Lung (tissue), 12 donors: ENCODE results near the gene IL16. TPM values are rescaled to one million over a fixed set of nuclear protein-coding genes. Genes with fewer than 3 reads are reported as not detected.

Experiments
- ATAC-seq: fragments of 200-7000 bp; cut with Tn5 transposase; one replicate; pipeline ENCODE4 v1.9.1; 2020; ENCODE audit warnings: moderate number of reproducible peaks; ENCODE audit not compliant: insufficient read depth, low FRiP score
- DNase-seq, 3 donors: peaks; one replicate each; pipeline ENCODE4 v3.0.0-alpha.2; 2013 to 2017
- H3K27ac ChIP-seq, 2 donors: one replicate each; pipeline ENCODE4 v1.5.1; 2013; ENCODE audit warnings: mild to moderate bottlenecking in 2 of 2, moderate library complexity in 2 of 2, control low read depth in 1 of 2, inconsistent platforms in 1 of 2, low read depth in 1 of 2, low read length in 1 of 2
- H3K27me3 ChIP-seq, 3 donors: one replicate each; pipeline ENCODE4 v1.5.1; 2013; ENCODE audit warnings: low read length in 2 of 3; ENCODE audit not compliant: control insufficient read depth in 3 of 3, insufficient read depth in 3 of 3
- H3K36me3 ChIP-seq, 4 donors: one replicate each; pipeline ENCODE4 v1.5.1; 2013; ENCODE audit warnings: low read length in 4 of 4, mild to moderate bottlenecking in 1 of 4, moderate library complexity in 1 of 4; ENCODE audit not compliant: control insufficient read depth in 4 of 4, insufficient read depth in 4 of 4
- H3K4me1 ChIP-seq, 5 donors: one replicate each; pipeline ENCODE4 v1.5.1; 2013; ENCODE audit warnings: low read length in 5 of 5, mild to moderate bottlenecking in 2 of 5, moderate library complexity in 1 of 5; ENCODE audit not compliant: control insufficient read depth in 5 of 5, insufficient read depth in 5 of 5
- H3K4me3 ChIP-seq: one replicate; pipeline ENCODE4 v1.5.1; 2013; ENCODE audit warnings: mild to moderate bottlenecking, control low read depth, moderate library complexity
- H3K9ac ChIP-seq, 2 donors: one replicate each; pipeline ENCODE4 v1.5.1; 2013; ENCODE audit warnings: low read length in 2 of 2, control low read depth in 1 of 2; ENCODE audit not compliant: insufficient read depth in 1 of 2
- H3K9me3 ChIP-seq, 4 donors: one replicate each; pipeline ENCODE4 v1.5.1; 2013; ENCODE audit warnings: low read length in 3 of 4, mild to moderate bottlenecking in 1 of 4, moderate library complexity in 1 of 4; ENCODE audit not compliant: control insufficient read depth in 4 of 4, insufficient read depth in 3 of 4
- WGBS, 2 donors: extraction: QIAGEN DNeasy Blood & Tissue Kit; methylation state at CpG; one replicate each; pipeline ENCODE4 v1.1.7; 2013; 5-methylcytosine and 5-hydroxymethylcytosine counted together
- polyA plus RNA-seq, 2 donors: library from polyadenylated mRNA; stranded (reverse); fragments of 200-250 nt; gene quantifications; one replicate each; pipeline ENCODE4 v1.2.1, GENCODE V29; 2013
- total RNA-seq, 2 donors: library from RNA; depleted of rRNA in 1 of 2; stranded (reverse); fragments of >200 nt in 1 of 2; gene quantifications; one replicate each; pipeline ENCODE4 v1.2.1, GENCODE V29; 2014 to 2021
- TF ChIP-seq, protein P1 (sequence below): IDR thresholded peaks from 2 replicates; pipeline ENCODE4 v1.5.1; 2012; ENCODE audit warnings: mild to moderate bottlenecking; ENCODE audit errors: control extremely low read depth, extremely low read depth
- donor health status: control.
- donor health status: control.
- donor health status: Bipolar disorder and iron deficiency.
- donor health status: healthy.
- donor health status: DM: yes; HTN: yes; CAD: no.

Gene IL16
- total and polyA plus RNA-seq, 4 donors, result 18.8 to 45.4 (median 24.4) TPM

DNA sequence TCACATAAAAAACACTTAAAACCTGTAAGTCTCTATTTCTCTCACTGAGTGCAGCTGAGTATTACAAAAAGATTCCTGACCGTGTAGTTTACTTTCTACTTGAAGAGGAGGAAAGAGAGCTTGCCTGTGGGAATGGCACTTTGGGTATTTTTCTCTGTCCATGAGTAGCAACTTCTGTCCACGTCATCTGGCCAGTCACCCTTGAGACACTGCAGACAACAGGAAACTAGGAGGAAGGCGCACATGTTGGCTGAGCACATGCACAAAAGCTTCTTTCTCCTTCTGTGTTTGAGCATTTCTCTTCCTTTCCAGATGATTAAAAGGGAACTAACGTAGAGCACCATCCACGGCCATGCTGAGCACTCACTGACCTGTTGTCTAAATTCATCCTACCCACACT, 107.5 kb downstream of the IL16 start:
- DNase-seq (peak in 2 of 3 donors; percentile 23 to 49), ATAC-seq (peak; percentile 56)
- TF ChIP-seq, protein P1, sequence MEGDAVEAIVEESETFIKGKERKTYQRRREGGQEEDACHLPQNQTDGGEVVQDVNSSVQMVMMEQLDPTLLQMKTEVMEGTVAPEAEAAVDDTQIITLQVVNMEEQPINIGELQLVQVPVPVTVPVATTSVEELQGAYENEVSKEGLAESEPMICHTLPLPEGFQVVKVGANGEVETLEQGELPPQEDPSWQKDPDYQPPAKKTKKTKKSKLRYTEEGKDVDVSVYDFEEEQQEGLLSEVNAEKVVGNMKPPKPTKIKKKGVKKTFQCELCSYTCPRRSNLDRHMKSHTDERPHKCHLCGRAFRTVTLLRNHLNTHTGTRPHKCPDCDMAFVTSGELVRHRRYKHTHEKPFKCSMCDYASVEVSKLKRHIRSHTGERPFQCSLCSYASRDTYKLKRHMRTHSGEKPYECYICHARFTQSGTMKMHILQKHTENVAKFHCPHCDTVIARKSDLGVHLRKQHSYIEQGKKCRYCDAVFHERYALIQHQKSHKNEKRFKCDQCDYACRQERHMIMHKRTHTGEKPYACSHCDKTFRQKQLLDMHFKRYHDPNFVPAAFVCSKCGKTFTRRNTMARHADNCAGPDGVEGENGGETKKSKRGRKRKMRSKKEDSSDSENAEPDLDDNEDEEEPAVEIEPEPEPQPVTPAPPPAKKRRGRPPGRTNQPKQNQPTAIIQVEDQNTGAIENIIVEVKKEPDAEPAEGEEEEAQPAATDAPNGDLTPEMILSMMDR, result no peak
- Histone ChIP-seq H3K4me3 (no peak overlapping the region), H3K4me1 (peaks cover 0 to 15% (median 0%) of the 10 kb centered on the region in 5 donors), H3K27ac (peak overlapping the region in 1 of 2 donors; percentile 2), H3K9me3 (peaks cover 0 to 2% (median 0%) of the 10 kb centered on the region in 4 donors), H3K9ac (no peak overlapping the region), H3K27me3 (no peaks in the 10 kb centered on the region), H3K36me3 (peaks cover 0 to 45% (median 14%) of the 10 kb centered on the region in 4 donors)
- WGBS, 2 donors, result 27 to 28% methylated on average over 5 of the region's 5 CpGs

DNA sequence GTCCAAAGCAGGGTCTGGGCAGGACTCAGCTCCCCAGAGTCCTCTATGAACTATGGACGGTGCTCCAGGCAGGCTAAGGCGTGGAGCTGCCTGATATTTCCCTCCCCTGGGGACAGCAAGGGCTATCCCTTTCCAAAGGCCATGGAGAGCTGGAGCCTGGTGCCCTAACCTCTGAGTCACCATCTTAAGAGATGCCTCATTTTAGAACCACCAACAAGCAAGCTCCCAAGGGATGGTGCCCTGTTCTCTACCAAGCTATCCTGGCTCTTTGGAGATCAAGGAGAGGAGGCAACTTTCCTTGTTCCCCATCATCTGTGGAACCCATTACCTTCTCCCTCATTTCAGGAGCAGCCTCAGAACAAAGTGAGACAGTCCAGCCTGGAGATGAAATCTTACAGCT, 111.6 kb downstream of the IL16 start:
- ATAC-seq, result no peak
- Histone ChIP-seq H3K27ac (no peak overlapping the region), H3K4me1 (peaks cover 0 to 11% (median 2%) of the 10 kb centered on the region in 5 donors), H3K9me3 (peaks cover 0 to 2% (median 0%) of the 10 kb centered on the region in 4 donors), H3K4me3 (no peak overlapping the region), H3K9ac (no peak overlapping the region), H3K36me3 (peaks cover 0 to 38% (median 20%) of the 10 kb centered on the region in 4 donors), H3K27me3 (no peaks in the 10 kb centered on the region)
- TF ChIP-seq, protein P1, result no peak
- no peak for DNase-seq
- 89 to 97% methylated on average over 2 of the region's 2 CpGs for WGBS, 2 donors

DNA sequence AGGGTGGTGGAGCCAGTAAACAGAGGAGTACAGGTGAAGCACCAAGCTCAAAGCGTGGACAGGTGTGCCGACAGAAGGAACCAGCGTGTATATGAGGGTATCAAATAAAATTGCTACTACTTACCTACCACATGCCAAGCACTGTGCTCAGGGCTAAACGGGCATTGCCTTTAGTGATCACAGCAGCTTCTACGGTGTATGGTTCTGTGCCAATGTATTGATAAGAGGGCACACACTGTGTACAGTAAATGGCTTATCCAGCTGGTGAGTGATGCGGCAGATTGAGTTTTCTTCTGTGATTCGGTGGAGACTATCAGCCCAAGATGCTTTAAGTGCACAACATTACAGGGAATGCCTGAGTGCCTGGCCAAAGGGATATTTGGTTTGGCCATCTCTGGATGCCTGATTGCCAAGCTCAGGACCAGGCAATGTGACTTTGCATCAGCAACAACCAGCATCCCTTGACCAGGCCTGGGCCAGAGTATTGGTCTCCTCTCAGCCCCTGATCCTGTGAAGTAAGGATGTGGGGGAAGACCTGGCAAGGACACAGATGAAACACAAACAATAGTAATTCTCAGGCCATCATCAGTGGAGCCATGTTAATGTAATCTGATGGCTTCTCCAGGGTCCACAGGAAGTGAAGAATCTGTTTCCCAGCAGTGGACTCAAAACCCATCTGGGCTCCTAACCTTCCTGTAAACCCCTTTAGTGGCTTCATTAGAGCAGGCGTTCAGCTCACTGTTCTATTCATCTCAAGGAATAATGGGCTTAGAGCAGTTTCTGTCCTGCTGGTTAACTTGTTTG, 113.2 kb downstream of the IL16 start:
- Histone ChIP-seq H3K27me3 (no peaks in the 10 kb centered on the region), H3K4me1 (peaks cover 0 to 9% (median 4%) of the 10 kb centered on the region in 5 donors), H3K36me3 (peaks cover 0 to 33% (median 18%) of the 10 kb centered on the region in 4 donors), H3K27ac (no peak overlapping the region), H3K9ac (no peak overlapping the region), H3K9me3 (peaks cover 0 to 2% (median 0%) of the 10 kb centered on the region in 4 donors), H3K4me3 (no peak overlapping the region)
- TF ChIP-seq, protein P1, result no peak
- no peak for ATAC-seq
- WGBS, 2 donors, result 91 to 97% methylated on average over 8 of the region's 8 CpGs
- no peak for DNase-seq
